Ovary (tissue), 9 donors: Measurements from ENCODE around the gene TRAPPC2L. TPM values are rescaled to one million over a fixed set of nuclear protein-coding genes. Genes with fewer than 3 reads are reported as not detected.

Source experiments
- DNase-seq, 5 donors: peaks; one replicate each; pipeline ENCODE4 v3.0.0-alpha.2; 2019 to 2020
- H3K27ac ChIP-seq, 2 donors: fragments of 200-600 bp; one replicate each; pipeline versions ENCODE4 v1.5.1 to v1.8.0; 2019 to 2022
- H3K27me3 ChIP-seq: fragments of 200-600 bp; one replicate; pipeline ENCODE4 v1.8.0; 2022
- H3K36me3 ChIP-seq: fragments of 200-600 bp; sonication (generic); one replicate; pipeline ENCODE4 v1.5.1; 2019
- H3K4me1 ChIP-seq: one replicate; pipeline ENCODE4 v1.8.1; 2013; ENCODE audit warnings: mild to moderate bottlenecking, moderate library complexity; ENCODE audit not compliant: insufficient read depth
- H3K4me3 ChIP-seq: fragments of 200-600 bp; sonication (generic); one replicate; pipeline ENCODE4 v1.5.1; 2017
- H3K9me3 ChIP-seq, 2 donors: fragments of 200-600 bp in 1 of 2; sonication (generic) in 1 of 2; one replicate each; pipeline versions ENCODE4 v1.5.1 to v1.8.1; 2013 to 2019; ENCODE audit warnings: mild to moderate bottlenecking in 1 of 2, moderate library complexity in 1 of 2
- EP300 ChIP-seq: sonication (generic); formaldehyde crosslinking; IDR thresholded peaks from one replicate; pipeline ENCODE4 v1.6.1; 2017; ENCODE audit warnings: antibody characterized with exemption
- WGBS, 3 donors: extraction: QIAGEN DNeasy Blood & Tissue Kit in 1 of 3; methylation state at CpG; one replicate each; pipeline versions ENCODE4 v1.1.5 to v1.1.7; 2013 to 2017; 5-methylcytosine and 5-hydroxymethylcytosine counted together
- intact Hi-C, 4 donors: fragments of 100-400 bp; cut with DNase I; formaldehyde crosslinking; loops; one replicate each; pipeline versions ENCODE4 v1.11.0 to v1.15.1; 2022 to 2023
- polyA plus RNA-seq, 2 donors: library from polyadenylated mRNA; stranded (reverse); fragments of 200-250 nt in 1 of 2; fragments of 350-450 nt in 1 of 2; fragmentation: Illumina TruSeq in 1 of 2; extraction: RNeasy Lipid Tissue Mini Kit (QIAGEN cat#74804) in 1 of 2; gene quantifications; one replicate each; pipeline ENCODE4 v1.2.3, GENCODE V29; 2013 to 2014
- total RNA-seq, 7 donors: library from RNA; depleted of rRNA in 2 of 7; stranded (reverse); fragments of >200 nt in 2 of 7; fragmentation: NEBNext Ultra II Directional in 3 of 7; extraction: Animal tissue kit (Norgen Biotek cat#: 25700) in 3 of 7; gene quantifications; one replicate each; pipeline versions ENCODE4 v1.1.0 to v1.2.4, GENCODE V29; 2016 to 2023
- donor health status: DM: no; HTN: no; CAD: no; lungs with moderate emphysema.
- donor health status: DM: no; HTN: no; CAD: no.
- donor health status: Bipolar disorder and iron deficiency.
- donor health status: DM: yes; HTN: yes; CAD: no.
- donor health status: DM: no; HTN: no; CAD: no.
- donor health status: DM: yes; HTN: yes; CAD: no.

TRAPPC2L gene
- total and polyA plus RNA-seq, 9 donors, result 37.2 to 101 (median 58.6) TPM

DNA sequence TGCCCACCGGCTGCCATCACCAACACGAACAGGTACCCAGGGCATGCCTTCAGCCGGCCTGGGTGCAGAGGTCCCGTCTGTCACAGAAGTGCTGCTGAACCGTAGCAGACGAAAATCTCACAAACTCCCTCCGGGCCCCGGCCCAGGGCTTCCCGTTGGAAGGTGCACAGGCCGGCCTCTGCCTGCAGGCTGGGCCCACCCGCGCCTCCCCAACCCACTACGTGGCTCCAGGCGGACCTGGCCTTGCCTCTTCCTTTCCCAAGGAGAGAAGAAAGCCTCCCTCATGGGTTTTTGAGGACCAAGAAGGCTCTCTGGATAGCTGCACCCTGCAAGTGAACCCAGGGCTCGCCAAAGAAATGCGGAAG, 55.0 kb downstream of the TRAPPC2L start:
- intact Hi-C loops, result no loop called here
- H3K4me1 ChIP-seq, result no peaks in the 10 kb centered on the region
- DNase-seq, result no peak
- no peaks in the 10 kb centered on the region for H3K36me3 ChIP-seq
- WGBS, 3 donors, result 71 to 83% (median 79%) methylated on average over 13 to 16 of the region's 16 CpGs
- H3K4me3 ChIP-seq, result no peak overlapping the region
- no peaks in the 10 kb centered on the region for H3K27me3 ChIP-seq
- TF ChIP-seq EP300, result no peak
- no peaks in the 10 kb centered on the region for H3K9me3 ChIP-seq
- H3K27ac ChIP-seq, result no peak overlapping the region

Other genes with a start within 250 kb of the TRAPPC2L start
- gene IL17C, start 218.6 kb upstream of the TRAPPC2L start, total RNA-seq, result not detected
- gene IL17C, start 218.6 kb upstream of the TRAPPC2L start, polyA plus RNA-seq, result not detected
- 100 to 1,000 TPM in 1 of 7 donors, 10 to 100 TPM in 6; 17.5 to 244 (median 63.0) TPM for gene CYBA, start 206.1 kb upstream of the TRAPPC2L start, total RNA-seq
- gene CYBA, start 206.1 kb upstream of the TRAPPC2L start, polyA plus RNA-seq, result 10 to 100 TPM in 1 of 2 donors, 1 to 10 TPM in 1; 6.5 to 51.5 TPM
- gene MVD, start 194.0 kb upstream of the TRAPPC2L start, total RNA-seq, result 100 to 1,000 TPM in 1 of 7 donors, 10 to 100 TPM in 5, 1 to 10 TPM in 1; 9.1 to 135 (median 20.9) TPM
- gene MVD, start 194.0 kb upstream of the TRAPPC2L start, polyA plus RNA-seq, result 10 to 100 TPM in 1 of 2 donors, 1 to 10 TPM in 1; 9.2 to 22.6 TPM
- 1 to 10 TPM in 1 of 7 donors, under 1 TPM in 3, not detected in 3; 0.12 to 1.0 (median 0.25) TPM for gene SNAI3, start 170.6 kb upstream of the TRAPPC2L start, total RNA-seq
- gene SNAI3, start 170.6 kb upstream of the TRAPPC2L start, polyA plus RNA-seq, result under 1 TPM in 1 of 2 donors, not detected in 1; 0.28 TPM
- 10 to 100 TPM; 17.3 to 26.5 (median 22.2) TPM for gene RNF166, start 150.7 kb upstream of the TRAPPC2L start, total RNA-seq
- gene RNF166, start 150.7 kb upstream of the TRAPPC2L start, polyA plus RNA-seq, result 10 to 100 TPM in 1 of 2 donors, 1 to 10 TPM in 1; 4.7 to 14.0 TPM
- gene CTU2, start 150.6 kb upstream of the TRAPPC2L start, total RNA-seq, result 10 to 100 TPM in 6 of 7 donors, 1 to 10 TPM in 1; 8.2 to 36.5 (median 20.5) TPM
- gene CTU2, start 150.6 kb upstream of the TRAPPC2L start, polyA plus RNA-seq, result 10 to 100 TPM in 1 of 2 donors, under 1 TPM in 1; 0.45 to 12.9 TPM
- 10 to 100 TPM; 27.8 to 93.5 (median 49.1) TPM for gene PIEZO1, start 71.9 kb upstream of the TRAPPC2L start, total RNA-seq
- 10 to 100 TPM; 13.0 to 62.1 TPM for gene PIEZO1, start 71.9 kb upstream of the TRAPPC2L start, polyA plus RNA-seq
- gene CDT1, start 53.3 kb upstream of the TRAPPC2L start, total RNA-seq, result 1 to 10 TPM in 4 of 7 donors, under 1 TPM in 2, not detected in 1; 0.66 to 3.2 (median 1.5) TPM
- gene CDT1, start 53.3 kb upstream of the TRAPPC2L start, polyA plus RNA-seq, result under 1 TPM; 0.18 to 0.56 TPM
- gene APRT, start 45.2 kb upstream of the TRAPPC2L start, total RNA-seq, result 100 to 1,000 TPM in 2 of 7 donors, 10 to 100 TPM in 5; 51.3 to 150 (median 74.1) TPM
- 10 to 100 TPM; 12.7 to 76.9 TPM for gene APRT, start 45.2 kb upstream of the TRAPPC2L start, polyA plus RNA-seq
- gene GALNS, start 180 bp upstream of the TRAPPC2L start, total RNA-seq, result 10 to 100 TPM; 14.1 to 30.1 (median 21.6) TPM
- gene GALNS, start 180 bp upstream of the TRAPPC2L start, polyA plus RNA-seq, result 10 to 100 TPM; 14.0 to 40.4 TPM
- not detected for gene PABPN1L, start 9.5 kb downstream of the TRAPPC2L start, total RNA-seq
- under 1 TPM in 1 of 2 donors, not detected in 1; 0.25 TPM for gene PABPN1L, start 9.5 kb downstream of the TRAPPC2L start, polyA plus RNA-seq
- gene CBFA2T3, start 120.1 kb downstream of the TRAPPC2L start, total RNA-seq, result 1 to 10 TPM in 3 of 7 donors, under 1 TPM in 3, not detected in 1; 0.53 to 2.8 (median 0.96) TPM
- 1 to 10 TPM; 1.2 to 1.9 TPM for gene CBFA2T3, start 120.1 kb downstream of the TRAPPC2L start, polyA plus RNA-seq
- gene ACSF3, start 236.7 kb downstream of the TRAPPC2L start, total RNA-seq, result 10 to 100 TPM; 16.2 to 40.9 (median 28.8) TPM
- gene ACSF3, start 236.7 kb downstream of the TRAPPC2L start, polyA plus RNA-seq, result 10 to 100 TPM; 20.1 to 22.9 TPM